C4-2B (cell line): Measurements from ENCODE around the gene PPARA.

Experiments
- H3K27ac ChIP-seq: fragments of 450-650 bp; 2 replicates; pipeline ENCODE4 v1.5.1; 2017
- CTCF ChIP-seq: fragments of 450-650 bp; conservative IDR thresholded peaks from 2 replicates; pipeline ENCODE4 v1.5.1; 2017; ENCODE audit warnings: mild to moderate bottlenecking
- ZFX ChIP-seq: fragments of 450-650 bp; IDR thresholded peaks from 2 replicates; pipeline ENCODE4 v1.6.1; 2017

PPARA gene

DNA sequence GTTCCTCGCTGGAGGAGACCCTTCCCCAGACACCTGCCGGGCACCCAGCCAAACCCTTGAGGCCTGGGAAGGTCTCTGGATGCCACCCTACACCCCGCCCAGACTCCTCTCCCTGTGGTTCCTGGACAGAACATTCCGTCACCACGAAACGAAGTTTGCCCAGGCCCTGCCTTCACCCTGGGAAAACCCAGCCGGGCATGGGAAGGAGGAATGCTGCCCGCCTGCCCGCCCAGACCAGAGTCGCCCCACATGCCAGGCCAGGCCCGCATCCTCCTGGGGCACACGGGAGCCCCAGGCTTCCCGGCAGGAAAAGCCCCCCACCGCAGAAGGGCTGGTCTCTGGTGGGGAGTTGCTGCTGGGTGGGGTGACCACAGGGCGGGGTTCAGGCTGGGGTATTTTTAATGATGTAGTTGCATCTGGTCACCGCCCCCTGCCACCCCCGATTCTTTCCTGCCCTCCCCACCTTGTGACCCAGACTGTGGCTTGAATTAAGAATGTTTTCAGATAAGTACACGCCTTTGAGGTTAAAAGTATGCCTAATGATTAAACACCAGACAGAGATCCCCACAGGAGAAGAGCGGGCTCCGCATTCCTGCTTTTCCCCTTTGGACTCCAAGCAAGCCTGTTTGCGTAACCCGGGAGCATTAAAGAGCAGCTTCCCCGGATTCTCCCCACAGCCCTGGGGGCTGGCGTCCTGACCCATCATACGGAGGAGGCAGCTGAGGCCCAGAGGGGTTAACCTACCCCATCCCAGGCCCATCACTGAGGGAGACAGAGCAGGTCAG lies 44.6 kb upstream of the PPARA start:
- peak overlapping the region; percentile 72 for H3K27ac ChIP-seq
- TF ChIP-seq CTCF (no peak), ZFX (no peak)

DNA sequence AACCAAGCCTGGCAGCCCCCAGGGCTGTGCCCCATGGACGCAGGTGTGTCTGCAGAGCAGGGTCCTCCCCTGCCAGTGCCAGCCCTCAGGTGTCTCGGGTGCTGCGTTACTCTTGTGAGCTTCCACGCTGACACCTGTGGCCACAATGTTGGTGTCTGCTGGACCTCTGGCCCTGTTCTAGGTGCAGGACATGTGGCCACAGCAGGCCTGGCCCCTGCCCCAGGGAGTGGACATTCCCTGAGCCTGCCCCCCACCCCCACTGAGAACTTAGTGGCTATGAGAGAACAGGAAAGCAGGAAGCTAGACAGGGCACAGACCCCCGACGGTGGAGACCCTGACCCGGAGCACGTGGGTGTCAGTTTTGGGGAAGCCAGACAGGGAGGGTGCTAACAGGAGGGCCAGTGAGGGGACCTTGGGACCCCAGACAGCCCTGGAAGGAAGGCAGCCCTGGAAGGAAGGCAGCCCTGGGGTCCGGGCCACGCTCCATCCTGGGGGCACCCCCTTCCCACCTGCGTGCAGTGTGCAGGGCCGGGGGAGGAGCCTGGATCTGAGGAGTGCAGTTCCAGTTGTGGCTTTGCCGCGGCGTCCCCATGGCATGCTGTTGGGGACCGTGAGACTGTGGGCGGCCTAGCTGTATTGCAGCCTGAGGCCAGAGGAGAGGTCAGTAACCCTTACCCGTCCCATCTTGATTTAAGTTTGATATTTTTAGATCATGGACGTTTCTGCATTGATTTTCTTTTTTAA lies 43.9 kb upstream of the PPARA start:
- peak overlapping the region; percentile 72 for H3K27ac ChIP-seq
- no peak for TF ChIP-seq CTCF
- TF ChIP-seq ZFX = no peak; the same call in 1 of the 2 replicates

- peak overlapping the region; percentile 72 for H3K27ac ChIP-seq
- TF ChIP-seq CTCF = no peak
- TF ChIP-seq ZFX = peak; percentile 46; the same call in 1 of the 2 replicates
Measured at GRCh38 chr22:46107089-46107664, 43.1 kb upstream of the PPARA start.

GRCh38 chr22:46107753-46108563 lies 42.4 kb upstream of the PPARA start:
- TF ChIP-seq ZFX (no peak), CTCF (no peak)
- H3K27ac ChIP-seq = peak overlapping the region; percentile 72

- TF ChIP-seq ZFX = peak; percentile 26; the same call in 1 of the 2 replicates
- no peak for TF ChIP-seq CTCF
- peak overlapping the region; percentile 72 for H3K27ac ChIP-seq
Measured at GRCh38 chr22:46108564-46109473, 41.5 kb upstream of the PPARA start.

- H3K27ac ChIP-seq = peak overlapping the region; percentile 72
- TF ChIP-seq CTCF (no peak), ZFX (0 out of 2 replicates have a peak, but pooled peaks have one; percentile 4)
Measured at GRCh38 chr22:46109474-46110003, 40.8 kb upstream of the PPARA start.
